Tibial nerve (tissue), 4 donors: ENCODE measurements around the gene HMG20B.

Source experiments
- CTCF ChIP-seq, 5 experiments: fragments of 200-600 bp in 3 of 5; fragments of 450-650 bp in 2 of 5; sonication (generic) in 3 of 5; IDR thresholded peaks; one replicate each; pipeline ENCODE4 v1.5.1; 2016 to 2019; ENCODE audit warnings: antibody characterized with exemption in 5 of 5, mild to moderate bottlenecking in 3 of 5, moderate library complexity in 2 of 5
- EP300 ChIP-seq, 2 donors: sonication (generic); formaldehyde crosslinking; IDR thresholded peaks; one replicate each; pipeline ENCODE4 v1.6.1; 2017; ENCODE audit warnings: antibody characterized with exemption in 2 of 2, mild to moderate bottlenecking in 1 of 2
- POLR2A ChIP-seq, 2 donors: fragments of 450-650 bp; IDR thresholded peaks; one replicate each; pipeline ENCODE4 v1.6.1; 2017; ENCODE audit warnings: antibody characterized with exemption in 2 of 2, mild to moderate bottlenecking in 2 of 2, moderate library complexity in 2 of 2

- no peak for TF ChIP-seq CTCF (IDR thresholded peaks at IDR 0.05)
- no peak for TF ChIP-seq POLR2A (IDR thresholded peaks at IDR 0.05)
- TF ChIP-seq EP300 (IDR thresholded peaks at IDR 0.05): no peak
Observed at GRCh38 chr19:3524078-3524842, 48.5 kb upstream of the HMG20B start.
